SKM-1 (cell line): ENCODE results near the gene SMYD5.
A peak's percentile ranks its signal among the peaks of the same experiment; 100 is the strongest.

Experiments used
- DNase-seq: peaks from one replicate; lab custom pipeline; 2025; ENCODE audit not compliant: unreplicated experiment; lab: John Stamatoyannopoulos, UW

SMYD5 gene

GRCh38 chr2:73237168-73237567 is 23.1 kb downstream of the SMYD5 start:
- no peak for DNase-seq

GRCh38 chr2:73238149-73238548 is 24.1 kb downstream of the SMYD5 start:
- no peak for DNase-seq

- no peak for DNase-seq
These were observed 24.9 kb downstream of the SMYD5 start for GRCh38 chr2:73238976-73239375.

GRCh38 chr2:73239776-73240175 is 25.7 kb downstream of the SMYD5 start:
- DNase-seq: no peak

- DNase-seq: no peak
These were observed 30.0 kb downstream of the SMYD5 start for GRCh38 chr2:73243884-73244570.

- DNase-seq: no peak
These were observed 30.5 kb downstream of the SMYD5 start for GRCh38 chr2:73244580-73244979.

GRCh38 chr2:73246850-73247249 is 32.8 kb downstream of the SMYD5 start:
- no peak for DNase-seq

GRCh38 chr2:73249636-73250035 is 35.6 kb downstream of the SMYD5 start:
- no peak for DNase-seq

- no peak for DNase-seq
These were observed 37.1 kb downstream of the SMYD5 start for GRCh38 chr2:73250872-73251846.

- no peak for DNase-seq
These were observed 38.4 kb downstream of the SMYD5 start for GRCh38 chr2:73252238-73253027.

GRCh38 chr2:73253400-73253799 is 39.4 kb downstream of the SMYD5 start:
- DNase-seq: no peak

- DNase-seq: peak; percentile 14
These were observed 39.9 kb downstream of the SMYD5 start for GRCh38 chr2:73253901-73254300.

GRCh38 chr2:73254343-73255006 is 40.4 kb downstream of the SMYD5 start:
- no peak for DNase-seq

- no peak for DNase-seq
These were observed 41.1 kb downstream of the SMYD5 start for GRCh38 chr2:73255007-73255644.

- DNase-seq: no peak
These were observed 42.0 kb downstream of the SMYD5 start for GRCh38 chr2:73255907-73256617.

- no peak for DNase-seq
These were observed 42.5 kb downstream of the SMYD5 start for GRCh38 chr2:73256618-73256922.

GRCh38 chr2:73257021-73257420 is 43.0 kb downstream of the SMYD5 start:
- no peak for DNase-seq

- peak; percentile 42 for DNase-seq
These were observed 43.5 kb downstream of the SMYD5 start for GRCh38 chr2:73257425-73258125.

- DNase-seq: no peak
These were observed 44.3 kb downstream of the SMYD5 start for GRCh38 chr2:73258186-73258912.
